Naive thymus-derived CD4-positive, alpha-beta T cell (primary cell): Measurements from ENCODE around the gene GRM5. TPM values are rescaled to one million over a fixed set of nuclear protein-coding genes. Genes with fewer than 3 reads are reported as not detected.
"Not testable (repeated sequence)": the region's sequence is repeated elsewhere in the genome, so short reads cannot be mapped to it uniquely, and the experiment has no call there.

Experiments
- ATAC-seq: fragments of 150-1000 bp; cut with Tn5 transposase; 2 replicates; pipeline ENCODE4 v1.10.0; 2021; ENCODE audit warnings: mild to moderate bottlenecking, moderate library complexity
- CTCF ChIA-PET: fragments of 350-600 bp; sonication (Branson Sonifier 250); formaldehyde crosslinking; loops from one replicate; lab custom pipeline; 2021; ENCODE audit warnings: antibody characterized with exemption; lab: Charles Lee
- POLR2A ChIA-PET: fragments of 350-600 bp; sonication (Branson Sonifier 250); formaldehyde crosslinking; loops from one replicate; lab custom pipeline; 2021; ENCODE audit warnings: antibody characterized with exemption, inconsistent platforms; lab: Charles Lee
- DNase-seq, 9 donors: peaks; one replicate each; pipeline versions ENCODE4 v3.0.0 to v3.0.0-alpha.2; 2020 to 2022; ENCODE audit warnings: mixed read lengths in 1 of 9
- H3K27ac ChIP-seq: one replicate; pipeline ENCODE4 v1.7.0; 2013; ENCODE audit warnings: mild to moderate bottlenecking, low read depth, low read length, moderate library complexity
- H3K27me3 ChIP-seq, 2 donors: one replicate each; pipeline ENCODE4 v1.7.0; 2013; ENCODE audit warnings: low read length in 2 of 2, mild to moderate bottlenecking in 2 of 2, moderate library complexity in 2 of 2; ENCODE audit not compliant: control insufficient read depth in 2 of 2, insufficient read depth in 2 of 2
- H3K36me3 ChIP-seq, 3 experiments: 1 replicate in 2 of 3; 2 replicates in 1 of 3; pipeline ENCODE4 v1.7.0; 2013; ENCODE audit warnings: low read length in 3 of 3, mild to moderate bottlenecking in 3 of 3, moderate library complexity in 1 of 3; ENCODE audit not compliant: insufficient read depth in 3 of 3, control insufficient read depth in 2 of 3
- H3K4me1 ChIP-seq, 2 donors: one replicate each; pipeline ENCODE4 v1.7.0; 2013; ENCODE audit warnings: low read length in 2 of 2, mild to moderate bottlenecking in 2 of 2, moderate library complexity in 1 of 2; ENCODE audit not compliant: control insufficient read depth in 2 of 2, insufficient read depth in 2 of 2
- H3K4me3 ChIP-seq: 2 replicates; pipeline ENCODE4 v1.7.0; 2013; ENCODE audit warnings: mild to moderate bottlenecking, low read length
- H3K9me3 ChIP-seq, 3 experiments: 1 replicate in 2 of 3; 2 replicates in 1 of 3; pipeline ENCODE4 v1.7.0; 2013; ENCODE audit warnings: low read length in 3 of 3; ENCODE audit not compliant: control insufficient read depth in 2 of 3
- H3K27ac Mint-ChIP-seq, 9 donors: one replicate each; pipeline ENCODE4 v1.8.0; 2020 to 2022; ENCODE audit warnings: mixed read lengths in 9 of 9, mild to moderate bottlenecking in 8 of 9, moderate library complexity in 5 of 9, inconsistent platforms in 2 of 9
- H3K27me3 Mint-ChIP-seq, 5 donors: one replicate each; pipeline ENCODE4 v1.8.0; 2021 to 2022; ENCODE audit warnings: mixed read lengths in 5 of 5, mild to moderate bottlenecking in 1 of 5
- H3K36me3 Mint-ChIP-seq, 5 donors: one replicate each; pipeline ENCODE4 v1.8.0; 2020 to 2022; ENCODE audit warnings: mixed read lengths in 5 of 5, mild to moderate bottlenecking in 3 of 5, inconsistent platforms in 1 of 5
- H3K4me1 Mint-ChIP-seq, 7 donors: one replicate each; pipeline ENCODE4 v1.8.0; 2020 to 2022; ENCODE audit warnings: mixed read lengths in 7 of 7, mild to moderate bottlenecking in 3 of 7, inconsistent platforms in 1 of 7
- H3K4me3 Mint-ChIP-seq, 10 donors: one replicate each; pipeline ENCODE4 v1.8.0; 2020 to 2022; ENCODE audit warnings: mild to moderate bottlenecking in 10 of 10, mixed read lengths in 10 of 10, moderate library complexity in 6 of 10, inconsistent platforms in 2 of 10
- H3K9me3 Mint-ChIP-seq, 11 donors: one replicate each; pipeline ENCODE4 v1.8.0; 2020 to 2022; ENCODE audit warnings: mixed read lengths in 11 of 11, mild to moderate bottlenecking in 4 of 11, inconsistent platforms in 1 of 11, moderate library complexity in 1 of 11
- intact Hi-C, 2 donors: fragments of 100-400 bp; cut with micrococcal nuclease; formaldehyde crosslinking; loops; one replicate each; pipeline ENCODE4 v1.15.1; 2023
- polyA plus RNA-seq, 2 donors: library from polyadenylated mRNA; unstranded; fragments of 300-500 nt; fragmentation: Illumina TruSeq; gene quantifications; one replicate each; pipeline ENCODE4 v1.2.3, GENCODE V29; 2021
- total RNA-seq, 6 experiments: library from RNA in 5 of 6; stranded (reverse) in 5 of 6; gene quantifications; 1 replicate in 5 of 6; 2 replicates in 1 of 6; pipeline ENCODE4 v1.2.3 and lab custom pipeline; 2021 to 2026

GRM5 gene
- total and polyA plus RNA-seq, 7 experiments from 2014 or later, result not detected

GRCh38 chr11:89043861-89044588 is 21.8 kb downstream of the GRM5 start:
- H3K4me3 ChIP-seq, H3K36me3 Mint-ChIP-seq, CTCF ChIA-PET, H3K4me1 ChIP-seq, H3K36me3 ChIP-seq, H3K9me3 ChIP-seq, H3K4me3 Mint-ChIP-seq, H3K27ac Mint-ChIP-seq, ATAC-seq, H3K27me3 ChIP-seq, H3K9me3 Mint-ChIP-seq, H3K27ac ChIP-seq, H3K27me3 Mint-ChIP-seq, H3K4me1 Mint-ChIP-seq, intact Hi-C loops, DNase-seq: not testable (repeated sequence)
- POLR2A ChIA-PET, result interaction anchor here (0.7 kb wide), 1 partner anchor 351 kb away, joined by 4 read pairs; no protein-coding TSS in a partner anchor

GRCh38 chr11:89029671-89030070 is 36.1 kb downstream of the GRM5 start:
- H3K4me3 ChIP-seq, H3K27me3 ChIP-seq, H3K27ac ChIP-seq, H3K9me3 ChIP-seq, intact Hi-C loops, H3K36me3 ChIP-seq, POLR2A ChIA-PET, H3K27me3 Mint-ChIP-seq, CTCF ChIA-PET, DNase-seq, ATAC-seq, H3K4me3 Mint-ChIP-seq, H3K27ac Mint-ChIP-seq, H3K9me3 Mint-ChIP-seq, H3K36me3 Mint-ChIP-seq, H3K4me1 ChIP-seq, H3K4me1 Mint-ChIP-seq: not testable (repeated sequence)

DNA sequence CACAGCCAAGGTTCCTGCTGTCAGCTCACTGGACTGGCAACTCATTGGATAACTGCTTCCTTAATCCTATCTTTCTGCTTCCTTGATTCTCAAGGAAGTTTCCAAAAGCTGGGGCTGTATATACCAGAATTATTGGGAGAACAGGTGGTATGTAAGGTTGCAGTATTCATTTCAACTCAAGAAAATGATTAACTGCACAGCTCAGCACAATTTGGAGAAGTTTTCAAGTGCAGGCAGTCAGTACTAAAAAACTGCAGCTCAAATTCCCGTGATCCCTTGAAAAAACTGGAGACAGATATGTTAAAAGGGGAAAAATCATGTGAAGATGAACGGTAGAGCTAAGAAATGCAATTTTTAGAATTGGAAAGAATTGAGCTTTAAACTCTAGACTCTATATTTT is 44.4 kb downstream of the GRM5 start:
- Mint-ChIP-seq H3K9me3 (no peaks in the 10 kb centered on the region), H3K36me3 (no peaks in the 10 kb centered on the region), H3K27ac (no peak overlapping the region), H3K4me3 (no peak overlapping the region), H3K4me1 (peaks cover 0 to 6% (median 0%) of the 10 kb centered on the region in 7 donors), H3K27me3 (no peaks in the 10 kb centered on the region)
- H3K27ac ChIP-seq, result no peak overlapping the region
- POLR2A ChIA-PET, result no interaction called here
- H3K36me3 ChIP-seq, result no peaks in the 10 kb centered on the region
- no peaks in the 10 kb centered on the region for H3K4me1 ChIP-seq
- intact Hi-C loops, result no loop called here
- H3K4me3 ChIP-seq, result no peak overlapping the region
- H3K9me3 ChIP-seq, result no peaks in the 10 kb centered on the region
- CTCF ChIA-PET, result no interaction called here
- no peaks in the 10 kb centered on the region for H3K27me3 ChIP-seq
- no peak for ATAC-seq
- no peak for DNase-seq

- H3K27me3 Mint-ChIP-seq, H3K27ac ChIP-seq, H3K4me1 ChIP-seq, H3K4me3 ChIP-seq, H3K4me1 Mint-ChIP-seq, H3K9me3 Mint-ChIP-seq, H3K9me3 ChIP-seq, intact Hi-C loops, H3K27me3 ChIP-seq, H3K36me3 Mint-ChIP-seq, ATAC-seq, DNase-seq, H3K27ac Mint-ChIP-seq, H3K36me3 ChIP-seq, H3K4me3 Mint-ChIP-seq, CTCF ChIA-PET, POLR2A ChIA-PET: not testable (repeated sequence)
These were observed 45.8 kb downstream of the GRM5 start for GRCh38 chr11:89019827-89020547.

- ChIA-PET POLR2A (no interaction called here), CTCF (no interaction called here)
- H3K36me3 Mint-ChIP-seq, result no peaks in the 10 kb centered on the region
- H3K4me3 Mint-ChIP-seq, result no peak overlapping the region
- H3K4me1 Mint-ChIP-seq, result no peaks in the 10 kb centered on the region
- H3K4me3 ChIP-seq, result no peak overlapping the region
- H3K9me3 ChIP-seq, result no peaks in the 10 kb centered on the region
- H3K4me1 ChIP-seq, result no peaks in the 10 kb centered on the region
- H3K27me3 Mint-ChIP-seq, result no peaks in the 10 kb centered on the region
- H3K27ac Mint-ChIP-seq, result no peak overlapping the region
- no peaks in the 10 kb centered on the region for H3K36me3 ChIP-seq
- ATAC-seq (no peak), DNase-seq (no peak)
- H3K27me3 ChIP-seq, result no peaks in the 10 kb centered on the region
- intact Hi-C loops, result no loop called here
- no peak overlapping the region for H3K27ac ChIP-seq
- H3K9me3 Mint-ChIP-seq, result peaks cover 0 to 2% (median 0%) of the 10 kb centered on the region in 11 donors
These were observed 49.6 kb downstream of the GRM5 start for GRCh38 chr11:89016214-89016613.

GRCh38 chr11:89015614-89016013 is 50.2 kb downstream of the GRM5 start:
- CTCF ChIA-PET, result no interaction called here

GRCh38 chr11:89000852-89001251 is 64.9 kb downstream of the GRM5 start:
- H3K9me3 Mint-ChIP-seq, H3K4me3 Mint-ChIP-seq, intact Hi-C loops, H3K4me1 Mint-ChIP-seq, H3K4me3 ChIP-seq, H3K36me3 Mint-ChIP-seq, DNase-seq, H3K27me3 Mint-ChIP-seq, H3K9me3 ChIP-seq, H3K27me3 ChIP-seq, CTCF ChIA-PET, H3K27ac ChIP-seq, ATAC-seq, H3K4me1 ChIP-seq, H3K36me3 ChIP-seq, H3K27ac Mint-ChIP-seq, POLR2A ChIA-PET: not testable (repeated sequence)

More at GRCh38 chr11:89015614-89016013, 50.2 kb downstream of the GRM5 start:
- no peaks in the 10 kb centered on the region for H3K9me3 ChIP-seq
- H3K9me3 Mint-ChIP-seq, result peaks cover 0 to 2% (median 0%) of the 10 kb centered on the region in 11 donors
- no peaks in the 10 kb centered on the region for H3K4me1 ChIP-seq
- no peak overlapping the region for H3K27ac Mint-ChIP-seq
- ATAC-seq (no peak), DNase-seq (no peak)
- intact Hi-C loops, result no loop called here
- H3K36me3 Mint-ChIP-seq, result no peaks in the 10 kb centered on the region
- H3K27me3 Mint-ChIP-seq, result no peaks in the 10 kb centered on the region
- no peaks in the 10 kb centered on the region for H3K27me3 ChIP-seq
- no peak overlapping the region for H3K4me3 ChIP-seq
- POLR2A ChIA-PET, result no interaction called here
- H3K27ac ChIP-seq, result no peak overlapping the region
- no peak overlapping the region for H3K4me3 Mint-ChIP-seq
- no peaks in the 10 kb centered on the region for H3K36me3 ChIP-seq
- no peaks in the 10 kb centered on the region for H3K4me1 Mint-ChIP-seq
